Stimulated activated CD4-positive, alpha-beta T cell treated with anti-CD3 and anti-CD28 coated beads, Interleukin-1b, Interleukin-23, amount 100 ng/mL, for 24 hours (primary cell): Measurements from ENCODE around the gene TVP23C.
"Not testable (repeated sequence)": the region's sequence is repeated elsewhere in the genome, so short reads cannot be mapped to it uniquely, and the experiment has no call there.

Experiments used
- DNase-seq, 4 experiments: peaks; one replicate each; pipeline ENCODE4 v3.0.0-alpha.2; 2020; ENCODE audit warnings: low read depth in 4 of 4, low spot score in 1 of 4

Gene TVP23C

DNA sequence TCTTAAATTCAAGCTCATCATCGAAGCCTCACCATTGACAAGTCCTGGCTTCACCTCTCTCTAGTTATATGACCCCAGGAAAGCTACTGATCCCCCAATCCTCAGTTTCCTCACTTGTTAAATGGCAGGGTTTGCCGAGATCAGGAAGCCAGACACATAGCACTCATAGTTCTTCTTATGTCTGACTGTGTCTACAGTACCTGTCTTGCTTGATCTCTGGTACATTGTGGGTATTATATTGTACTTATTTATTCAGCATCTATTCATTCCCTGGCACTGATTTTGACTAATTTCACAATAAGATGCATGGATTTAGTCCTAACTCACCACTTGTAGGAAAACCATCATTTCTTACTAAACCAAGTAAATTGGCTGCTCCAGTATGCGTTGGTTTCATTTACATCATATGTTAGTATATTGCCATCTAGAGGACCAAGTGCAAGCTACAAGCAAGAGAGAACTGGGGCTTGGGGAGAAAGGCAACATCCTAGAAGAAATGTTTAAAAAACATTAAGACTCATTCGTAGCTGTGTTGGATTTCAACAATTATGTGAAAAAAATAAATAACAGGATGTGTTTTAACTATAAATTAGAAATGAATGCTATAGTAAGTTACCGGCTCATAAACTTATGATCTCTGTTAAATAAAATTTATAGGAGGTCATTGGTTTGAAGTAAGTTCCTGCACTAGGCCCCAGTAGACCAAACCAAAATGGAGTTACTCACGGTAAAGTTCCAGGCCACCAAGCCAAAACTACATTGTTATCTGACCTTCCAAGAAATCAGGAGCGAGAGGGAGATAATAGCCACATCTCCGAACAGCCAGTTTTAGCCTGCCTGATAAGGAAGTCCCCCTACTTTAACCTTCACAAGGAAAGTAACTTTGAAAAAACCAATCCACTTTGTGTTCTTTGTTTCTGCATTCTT lies 36.7 kb downstream of the TVP23C start:
- not testable (repeated sequence) for DNase-seq

DNA sequence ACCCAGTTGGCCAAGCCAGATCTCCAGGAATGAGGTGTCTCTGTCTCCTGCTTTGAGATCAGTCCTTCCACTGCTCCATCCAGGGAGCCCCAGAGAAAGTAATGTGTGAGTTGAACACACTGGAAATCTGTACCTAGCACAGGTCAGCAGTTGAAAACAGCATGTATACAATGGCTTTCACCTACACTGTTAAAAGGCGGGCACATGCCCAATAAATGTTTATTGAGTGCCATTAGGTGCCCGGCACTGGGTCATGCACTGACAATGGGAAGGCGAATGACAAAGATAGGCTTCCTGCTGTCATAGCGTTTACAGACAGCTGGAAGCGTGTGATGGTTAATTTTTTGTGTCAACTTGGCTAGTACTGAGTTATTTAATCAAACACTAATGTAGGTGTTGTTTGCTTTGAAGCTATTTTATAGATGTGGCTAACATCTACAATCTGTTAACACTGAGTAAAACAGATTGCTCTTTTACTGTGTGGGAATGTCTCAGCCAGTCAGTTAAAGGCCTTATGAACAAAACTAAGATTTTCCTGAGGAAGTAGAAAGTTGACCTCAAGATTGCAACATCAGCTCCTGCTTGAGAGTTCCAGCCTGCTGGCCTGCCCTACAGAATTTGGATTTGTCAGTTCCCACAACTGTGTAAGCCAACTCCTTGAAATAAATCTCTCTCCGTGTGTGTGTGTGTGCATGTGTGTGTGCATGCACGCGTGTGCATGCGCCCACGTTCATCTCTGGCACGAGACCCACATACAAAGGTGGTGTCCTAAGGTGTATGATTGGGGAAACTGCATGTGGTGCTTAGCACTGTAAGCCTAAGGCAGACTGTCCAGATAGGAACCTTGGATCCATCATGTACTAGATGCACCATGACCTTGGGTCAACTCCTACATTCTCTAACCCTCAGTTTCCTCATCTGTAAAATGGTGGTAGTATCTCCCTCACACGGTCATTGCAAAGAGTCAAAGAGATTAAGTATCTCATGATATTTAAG lies 38.0 kb downstream of the TVP23C start:
- DNase-seq = not testable (repeated sequence)

DNA sequence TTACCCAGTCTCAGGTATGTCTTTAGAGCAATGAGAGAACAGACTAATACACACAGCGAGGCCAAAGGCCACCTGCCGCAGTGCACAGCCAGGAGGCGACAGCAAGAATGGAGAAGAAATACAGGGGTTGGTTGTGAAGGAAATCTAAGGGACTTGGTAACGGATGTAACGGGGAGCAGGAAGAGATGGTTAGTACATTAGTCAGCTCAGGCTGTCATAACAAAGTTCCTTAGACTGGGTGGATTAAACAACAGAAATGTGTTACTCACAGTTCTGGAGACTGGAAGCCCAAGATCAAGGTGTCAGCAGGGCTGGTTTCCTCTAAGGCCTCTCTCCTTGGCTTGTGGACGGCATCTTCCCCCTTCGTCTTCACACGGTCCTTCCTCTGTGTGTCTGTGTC lies 47.1 kb downstream of the TVP23C start:
- DNase-seq = no peak

GRCh38 chr17:15514469-15514868 lies 48.8 kb downstream of the TVP23C start:
- no peak for DNase-seq

GRCh38 chr17:15513856-15514459 lies 49.3 kb downstream of the TVP23C start:
- no peak for DNase-seq

- no peak for DNase-seq
Measured at GRCh38 chr17:15513058-15513791, 50.1 kb downstream of the TVP23C start.

- DNase-seq = no peak
Measured at GRCh38 chr17:15512071-15512709, 51.1 kb downstream of the TVP23C start.

DNA sequence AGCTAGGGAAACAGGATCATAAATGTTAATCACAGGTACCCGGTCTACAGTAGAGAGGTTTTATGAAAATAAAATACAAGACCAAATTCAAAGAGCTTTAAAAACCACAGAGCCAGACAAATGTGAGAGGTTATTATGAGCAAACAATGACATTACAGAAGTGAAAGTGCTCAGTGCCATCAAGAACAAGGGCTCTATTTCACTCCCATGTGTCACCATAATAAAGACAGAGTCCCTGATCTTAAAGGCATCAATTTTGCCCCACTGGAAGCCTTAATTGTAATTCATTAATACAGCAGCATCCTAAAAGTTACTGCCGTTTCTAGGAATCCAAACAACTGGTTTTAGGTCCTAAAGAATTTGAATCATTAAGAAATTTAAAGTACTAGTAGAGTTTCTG lies 52.1 kb downstream of the TVP23C start:
- no peak for DNase-seq

GRCh38 chr17:15510361-15510760 lies 52.9 kb downstream of the TVP23C start:
- no peak for DNase-seq

DNA sequence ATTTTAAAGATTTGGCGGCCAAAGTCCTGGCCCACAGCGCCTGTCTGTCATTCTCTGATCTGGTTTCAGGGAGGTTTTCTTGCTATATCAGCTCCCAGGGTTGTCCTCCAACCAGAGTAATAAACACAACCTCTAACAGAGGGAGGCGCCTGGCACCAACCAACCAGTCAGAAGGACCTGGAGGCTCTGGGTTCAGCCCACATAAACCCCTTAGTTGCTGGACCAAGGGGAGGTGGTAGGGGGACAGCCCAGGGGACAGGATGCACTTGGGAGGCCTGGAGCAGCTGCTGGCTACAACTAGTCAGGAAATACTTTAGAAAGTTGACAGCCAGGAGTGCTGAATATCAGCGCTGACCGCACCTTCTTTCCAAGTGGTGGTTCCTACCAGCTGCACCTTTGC lies 54.2 kb downstream of the TVP23C start:
- no peak for DNase-seq

DNA sequence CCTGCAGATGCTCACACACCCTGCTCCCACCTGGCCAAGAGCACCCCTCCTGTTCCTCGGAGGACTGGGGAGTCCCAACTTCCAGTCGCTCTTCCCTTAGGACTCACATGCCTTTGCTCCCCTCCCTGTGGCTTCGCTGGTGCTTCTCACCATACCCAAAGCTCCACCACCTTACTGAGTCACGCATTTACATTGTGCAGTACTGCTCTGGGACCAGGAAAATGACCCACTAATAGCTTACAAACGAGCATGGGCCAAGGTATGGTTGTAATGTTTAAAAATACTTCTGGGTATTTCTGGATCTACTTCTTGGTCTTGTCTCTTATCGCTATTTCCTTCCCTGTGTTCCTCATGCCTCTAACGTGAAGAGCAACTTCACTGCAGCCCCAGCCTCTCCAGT lies 54.8 kb downstream of the TVP23C start:
- DNase-seq = no peak

DNA sequence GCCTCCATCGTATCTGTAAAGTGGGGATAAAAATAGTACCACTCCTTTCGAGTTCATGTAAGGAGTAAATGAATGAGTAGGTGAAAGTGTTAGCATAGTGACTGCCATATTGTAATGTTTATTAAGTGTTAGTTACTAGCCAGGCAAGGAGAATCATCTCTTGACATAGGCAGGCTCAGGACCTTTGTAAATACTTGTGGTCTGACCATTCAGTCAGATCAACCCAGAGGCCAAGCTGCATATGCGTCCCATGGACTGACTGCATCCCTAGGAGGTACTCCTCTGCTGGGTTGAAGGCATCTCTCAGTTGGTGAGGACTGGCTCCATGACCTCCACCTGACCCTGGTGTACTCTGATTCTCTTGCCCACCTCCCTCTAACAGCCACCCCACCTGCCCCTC lies 55.4 kb downstream of the TVP23C start:
- no peak for DNase-seq

DNA sequence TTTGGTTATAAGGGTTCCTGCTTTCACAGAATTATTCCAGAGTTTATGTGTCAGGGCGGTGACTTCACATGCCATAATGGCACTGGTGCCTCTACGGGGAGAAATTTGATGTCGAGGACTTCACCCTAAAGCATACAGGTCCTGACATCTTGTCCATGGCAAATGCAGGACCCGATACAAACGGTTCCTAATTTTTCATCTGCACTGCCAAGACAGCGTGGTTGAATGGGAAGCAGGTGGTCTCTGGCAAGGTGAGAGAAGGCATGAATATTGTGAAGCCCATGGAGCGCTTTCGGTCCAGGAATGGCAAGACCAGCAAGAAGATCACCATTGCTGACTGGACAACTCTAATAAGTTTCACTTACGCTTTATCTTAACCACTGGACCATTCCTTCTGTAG lies 56.3 kb downstream of the TVP23C start:
- DNase-seq = no peak

DNA sequence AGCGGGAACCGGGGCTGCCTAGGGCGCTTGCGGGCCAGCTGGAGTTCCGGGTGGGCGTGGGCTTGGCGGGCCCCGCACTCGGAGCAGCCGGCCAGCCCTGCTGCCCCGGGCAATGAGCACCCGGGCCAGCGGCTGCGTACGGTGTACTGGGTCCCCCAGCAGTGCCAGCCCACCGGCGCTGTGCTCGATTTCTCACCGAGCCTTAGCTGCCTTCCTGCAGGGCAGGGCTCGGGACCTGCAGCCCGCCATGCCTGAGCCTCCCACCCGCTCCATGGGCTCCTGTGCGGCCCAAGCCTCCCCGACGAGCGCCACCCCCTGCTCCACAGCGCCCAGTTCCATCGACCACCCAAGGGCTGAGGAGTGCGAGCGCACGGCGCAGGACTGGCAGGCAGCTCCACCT lies 57.6 kb downstream of the TVP23C start:
- not testable (repeated sequence) for DNase-seq

DNA sequence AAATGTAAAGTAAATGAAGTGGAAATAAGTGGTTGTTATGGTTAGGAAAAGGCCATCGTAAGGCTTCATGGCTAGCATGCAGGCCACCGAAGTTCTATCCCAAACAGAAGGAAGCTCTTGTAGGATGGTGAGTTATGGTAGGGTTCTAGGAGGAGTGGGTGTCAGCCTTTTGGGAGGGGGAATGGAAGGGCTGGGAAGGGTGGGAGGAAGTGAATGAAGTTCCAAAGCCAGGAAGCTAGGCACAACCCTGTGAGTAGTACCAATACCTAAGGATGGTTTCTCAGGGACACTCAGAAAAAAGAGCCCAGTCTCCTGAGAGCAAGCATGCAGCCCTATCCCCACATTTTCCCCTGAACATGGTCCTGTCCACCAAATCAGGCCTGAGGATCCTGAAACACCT lies 59.6 kb downstream of the TVP23C start:
- no peak for DNase-seq

GRCh38 chr17:15502369-15503112 lies 60.7 kb downstream of the TVP23C start:
- peak; percentile 32 to 68 (median 60) for DNase-seq

DNA sequence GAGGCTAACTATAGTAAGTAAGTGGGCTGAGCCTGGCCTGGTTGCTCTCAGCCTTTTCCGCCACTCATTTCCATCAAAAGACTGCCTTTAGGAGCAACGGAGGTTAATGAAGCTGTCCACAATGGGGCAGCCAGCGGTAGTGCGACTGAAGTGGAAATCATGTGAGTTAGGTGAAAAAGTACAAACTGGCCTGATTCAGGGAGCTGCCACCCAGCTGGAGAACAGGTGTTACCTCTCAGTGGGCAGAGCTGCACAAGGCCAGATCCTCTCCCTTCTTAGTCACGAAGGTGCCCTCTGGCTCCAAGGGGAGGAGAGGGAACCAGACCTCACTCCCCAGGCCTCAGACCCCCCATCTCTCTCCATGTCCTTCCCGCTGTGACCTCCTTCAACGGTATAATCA lies 61.5 kb downstream of the TVP23C start:
- DNase-seq = no peak

DNA sequence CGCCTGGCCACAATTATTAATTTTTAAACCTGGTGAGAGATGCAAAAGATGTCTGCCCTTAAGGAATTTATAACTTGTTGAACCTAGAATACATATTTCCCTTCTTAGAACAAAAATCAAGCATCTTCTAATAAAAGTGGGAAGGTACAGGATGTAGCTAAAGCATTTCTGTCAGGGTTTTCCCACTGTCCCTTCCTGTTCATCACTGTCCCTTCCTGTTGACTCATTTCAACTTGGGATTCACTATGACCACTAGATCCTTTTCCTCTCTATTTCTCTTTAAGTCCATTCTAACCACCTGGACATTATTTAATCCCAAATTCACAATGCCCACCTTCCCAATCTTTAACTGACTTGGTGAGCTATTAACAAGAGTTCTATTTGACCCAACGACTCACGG lies 62.0 kb downstream of the TVP23C start:
- no peak for DNase-seq

GRCh38 chr17:15498107-15498506 lies 65.2 kb downstream of the TVP23C start:
- no peak for DNase-seq
